DMS 273 treated with DMSO at 0.1 percent for 48 hours (cell line): ENCODE measurements around the gene ADAMTS13.

Source experiments
- DNase-seq: peaks from one replicate; lab custom pipeline; 2025; lab: John Stamatoyannopoulos, UW

The ADAMTS13 gene

GRCh38 chr9:133490865-133491655 is 68.9 kb downstream of the ADAMTS13 start:
- DNase-seq: no peak

GRCh38 chr9:133491656-133491925 is 69.4 kb downstream of the ADAMTS13 start:
- no peak for DNase-seq

GRCh38 chr9:133492061-133493021 is 70.2 kb downstream of the ADAMTS13 start:
- DNase-seq: peak; percentile 13

DNA sequence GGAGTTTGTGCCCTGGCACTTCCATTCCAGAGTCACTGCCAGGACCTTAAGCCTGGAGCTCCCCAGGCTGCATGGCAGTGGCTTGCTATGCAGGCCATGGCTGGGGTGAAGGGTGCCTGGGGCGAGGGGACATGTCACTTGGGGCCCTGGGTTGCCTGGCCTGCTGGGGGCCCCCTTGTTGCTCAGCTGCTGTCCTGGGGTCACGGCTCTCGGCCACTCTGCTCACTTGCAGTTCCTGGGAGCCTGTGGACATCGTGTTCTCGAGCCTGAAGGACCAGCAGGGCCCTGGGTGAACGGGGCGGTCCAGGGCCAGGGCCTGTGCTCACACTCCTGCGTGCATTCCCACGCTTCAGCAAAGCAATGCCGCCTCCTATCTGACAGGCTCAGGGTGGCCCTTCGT is 71.3 kb downstream of the ADAMTS13 start:
- no peak for DNase-seq

GRCh38 chr9:133493845-133494540 is 71.8 kb downstream of the ADAMTS13 start:
- no peak for DNase-seq

GRCh38 chr9:133494636-133495326 is 72.6 kb downstream of the ADAMTS13 start:
- no peak for DNase-seq

DNA sequence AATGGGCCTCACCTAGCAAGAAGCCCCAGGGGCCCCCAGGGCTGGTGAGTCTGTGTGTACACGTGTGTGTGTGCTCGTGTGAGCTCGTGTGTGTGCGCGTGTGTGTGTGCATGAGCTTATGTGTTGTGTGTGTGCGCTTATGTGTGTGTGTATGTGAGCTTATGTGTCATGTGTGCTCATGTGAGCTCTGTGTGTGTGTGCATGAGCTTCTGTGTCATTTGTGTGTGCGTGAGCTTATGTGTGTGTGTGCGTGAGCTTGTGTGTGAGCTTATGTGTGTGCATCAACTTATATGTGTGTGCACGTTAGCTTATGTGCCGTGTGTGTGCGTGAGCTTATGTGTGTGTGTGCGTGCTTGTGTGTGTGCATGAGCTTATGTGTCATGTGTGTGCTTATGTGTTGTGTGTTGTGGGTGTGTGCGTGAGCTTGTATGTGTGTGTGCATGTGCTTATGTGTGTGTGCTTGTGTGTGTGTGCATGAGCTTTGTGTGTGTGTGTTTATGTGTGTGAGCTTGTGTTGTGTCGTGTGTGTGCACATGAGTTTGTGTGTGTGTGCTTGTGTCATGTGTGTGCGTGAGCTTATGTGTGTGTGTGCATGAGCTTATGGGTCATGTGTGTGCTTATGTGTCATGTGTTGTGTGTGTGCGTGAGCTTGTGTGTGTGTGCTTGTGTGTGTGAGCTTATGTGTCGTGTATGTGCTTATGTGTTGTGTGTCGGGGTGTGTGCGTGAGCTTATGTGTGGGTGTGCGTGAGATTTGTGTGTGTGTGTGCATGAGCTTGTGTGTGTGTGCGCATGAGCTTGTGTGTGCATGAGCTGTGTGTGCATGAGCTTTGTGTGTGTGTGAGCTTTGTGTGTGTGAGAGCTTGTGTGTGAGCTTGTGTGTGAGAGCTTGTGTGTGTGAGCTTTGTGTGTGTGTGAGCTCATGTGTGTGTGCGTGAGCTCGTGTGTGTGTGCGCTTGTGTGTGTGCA is 73.4 kb downstream of the ADAMTS13 start:
- DNase-seq: no peak

GRCh38 chr9:133496861-133497842 is 75.0 kb downstream of the ADAMTS13 start:
- DNase-seq: no peak

GRCh38 chr9:133499132-133499891 is 77.1 kb downstream of the ADAMTS13 start:
- DNase-seq: no peak

DNA sequence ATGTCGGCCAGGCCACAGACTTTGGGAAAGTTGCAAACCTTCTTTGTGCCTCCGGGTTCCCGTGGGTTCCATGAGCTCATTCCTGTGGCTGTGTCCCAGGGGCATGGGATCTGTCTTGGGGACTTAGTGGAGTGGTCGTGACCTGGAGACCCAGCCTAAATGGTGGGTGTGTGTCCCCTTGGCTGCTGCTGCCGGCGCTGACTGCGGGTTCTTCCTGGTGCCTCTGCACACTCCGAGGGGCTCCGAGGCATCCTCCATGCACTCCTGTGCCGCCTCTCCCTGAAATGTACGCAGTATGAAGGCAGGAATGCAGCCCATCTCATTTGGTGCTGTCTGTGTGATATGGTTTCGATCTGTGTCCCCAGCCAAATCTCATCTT is 77.7 kb downstream of the ADAMTS13 start:
- no peak for DNase-seq

- DNase-seq: no peak
These were observed 79.9 kb downstream of the ADAMTS13 start for GRCh38 chr9:133502112-133502511.

- DNase-seq: no peak
These were observed 83.1 kb downstream of the ADAMTS13 start for GRCh38 chr9:133505186-133505830.

- no peak for DNase-seq
These were observed 83.9 kb downstream of the ADAMTS13 start for GRCh38 chr9:133505901-133506652.

- no peak for DNase-seq
These were observed 84.5 kb downstream of the ADAMTS13 start for GRCh38 chr9:133506653-133507038.

DNA sequence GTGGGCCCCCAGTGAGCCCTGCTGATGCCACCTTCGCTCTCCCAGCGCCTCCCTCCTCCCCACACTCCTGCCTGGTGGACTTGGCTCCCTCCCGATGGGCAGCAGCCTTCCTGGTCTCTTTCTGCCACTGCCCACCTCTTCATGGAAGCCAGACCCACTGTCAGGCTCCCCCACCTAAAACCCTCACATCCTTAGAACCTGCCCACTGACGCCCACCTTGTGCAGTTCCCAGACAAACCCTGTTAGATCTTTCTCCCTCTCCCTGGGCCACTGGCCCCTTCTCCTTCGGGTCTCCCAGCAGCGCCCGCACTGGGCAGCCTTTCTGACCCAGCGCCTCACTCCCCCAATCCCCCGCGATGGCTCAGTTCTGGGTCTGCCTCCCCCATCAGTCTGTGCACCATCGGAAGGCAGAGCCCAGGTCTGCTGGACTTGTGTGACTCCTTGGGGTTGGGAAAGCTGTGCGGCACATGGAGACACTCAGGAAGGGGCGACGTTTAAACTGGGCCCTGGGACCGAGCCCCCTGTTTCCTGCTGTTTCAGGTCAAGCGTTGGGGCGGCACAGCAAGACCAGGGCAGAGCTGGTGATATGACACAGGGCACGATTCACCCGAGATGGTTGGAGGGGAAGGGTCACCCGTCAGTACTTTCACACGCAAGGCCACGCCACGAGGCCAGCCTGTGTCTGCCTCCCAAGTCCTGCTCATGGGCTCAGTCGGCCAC is 85.2 kb downstream of the ADAMTS13 start:
- no peak for DNase-seq

GRCh38 chr9:133508046-133508445 is 85.9 kb downstream of the ADAMTS13 start:
- no peak for DNase-seq
